DMS153 treated with DMSO at 0.1 percent for 48 hours (cell line): Measurements from ENCODE around the gene LDHAL6B.

Source experiments
- DNase-seq: peaks from one replicate; lab custom pipeline; 2025; ENCODE audit not compliant: unreplicated experiment; lab: John Stamatoyannopoulos, UW

LDHAL6B gene

DNA sequence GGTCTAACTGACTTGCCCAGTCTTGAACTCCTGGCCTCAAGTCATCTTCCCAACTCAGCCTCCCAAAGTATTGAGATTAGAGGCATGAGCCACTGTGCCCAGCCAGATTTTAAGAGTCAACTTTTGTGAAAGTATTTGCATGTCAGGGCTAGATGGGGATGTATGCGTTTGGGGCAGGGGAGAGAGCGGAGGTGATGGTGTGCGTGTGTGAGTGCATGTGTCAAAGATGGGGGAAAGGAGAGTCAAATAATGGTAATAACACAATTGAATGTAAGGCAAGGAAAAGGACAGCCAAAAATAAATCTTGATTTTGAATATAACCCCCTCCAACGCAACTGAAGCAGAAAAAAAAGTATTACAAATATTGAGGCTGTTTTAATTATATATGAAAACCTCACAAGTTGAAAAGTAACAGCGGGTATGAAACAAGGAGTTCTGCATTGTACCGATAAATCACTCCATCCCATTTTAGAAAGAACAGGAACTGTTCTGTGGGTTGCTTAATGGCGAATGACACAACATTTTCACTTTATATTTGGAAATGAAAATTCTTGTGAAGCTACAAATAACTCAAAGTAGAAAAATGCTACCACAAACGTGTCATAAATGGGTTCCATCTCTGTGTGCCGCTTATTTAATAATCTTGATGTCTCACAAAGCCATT is 29.9 kb upstream of the LDHAL6B start:
- no peak for DNase-seq

DNA sequence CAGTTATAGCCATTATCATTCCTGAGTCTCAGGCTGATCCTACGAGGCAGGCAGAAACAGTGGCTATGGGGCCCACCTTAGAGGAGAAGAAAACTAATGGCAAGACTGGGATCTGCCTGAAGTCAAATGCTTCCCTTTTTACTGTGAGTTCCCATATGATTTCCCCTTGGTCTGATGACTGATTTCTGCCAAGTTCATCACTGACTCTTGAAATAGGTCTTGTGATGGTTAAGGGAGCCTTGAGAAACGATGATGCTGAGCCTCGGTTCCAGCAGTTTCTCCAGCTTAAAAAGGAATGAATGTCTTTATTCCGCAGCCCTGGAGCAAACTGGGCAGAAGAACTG is 29.4 kb upstream of the LDHAL6B start:
- DNase-seq, result no peak

DNA sequence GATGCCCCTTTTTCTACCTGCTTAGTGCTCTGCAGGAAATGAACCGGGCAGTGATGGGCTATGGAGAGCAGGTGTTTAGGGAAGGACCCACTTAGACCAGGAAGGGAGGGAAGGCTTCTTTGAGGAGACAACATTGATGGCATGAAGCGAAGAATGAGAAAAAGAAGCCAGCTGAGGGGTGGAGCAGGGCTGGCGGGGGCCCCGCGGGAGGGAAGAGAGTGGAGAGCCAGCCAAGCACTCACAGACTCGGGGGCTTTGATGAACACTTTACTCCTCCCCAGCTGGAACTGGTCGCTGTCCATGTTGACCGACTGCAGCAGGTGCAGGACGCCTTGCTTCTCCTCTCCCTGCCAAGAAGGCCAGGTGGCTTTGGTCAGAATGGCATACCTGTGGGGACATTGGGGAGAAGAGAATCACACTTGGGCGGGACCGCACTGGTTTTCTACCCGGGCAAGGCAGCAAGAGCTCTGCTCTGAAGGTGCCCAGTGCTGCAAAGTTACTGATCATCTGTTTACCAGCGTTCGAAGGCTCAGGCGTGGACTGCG is 28.4 kb upstream of the LDHAL6B start:
- DNase-seq, result no peak

DNA sequence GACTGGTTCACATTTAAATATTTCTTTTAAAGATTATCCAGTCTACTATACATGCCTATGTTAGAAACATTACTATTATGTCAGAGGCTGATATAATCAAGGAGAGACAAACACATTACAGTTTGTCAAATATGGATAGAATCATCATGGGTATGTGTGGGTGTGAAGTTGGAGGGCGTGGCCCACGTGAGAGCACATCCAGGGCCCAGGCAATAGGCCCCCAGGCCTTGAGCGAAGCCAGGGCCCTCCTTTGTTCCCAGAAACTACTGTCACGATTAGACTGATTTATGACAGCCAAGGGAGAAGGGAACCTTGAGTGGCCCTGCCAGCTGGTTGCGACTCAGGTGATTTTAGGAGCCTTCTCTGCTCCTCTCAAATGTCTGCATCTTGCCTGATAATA is 26.9 kb upstream of the LDHAL6B start:
- DNase-seq, result no peak

DNA sequence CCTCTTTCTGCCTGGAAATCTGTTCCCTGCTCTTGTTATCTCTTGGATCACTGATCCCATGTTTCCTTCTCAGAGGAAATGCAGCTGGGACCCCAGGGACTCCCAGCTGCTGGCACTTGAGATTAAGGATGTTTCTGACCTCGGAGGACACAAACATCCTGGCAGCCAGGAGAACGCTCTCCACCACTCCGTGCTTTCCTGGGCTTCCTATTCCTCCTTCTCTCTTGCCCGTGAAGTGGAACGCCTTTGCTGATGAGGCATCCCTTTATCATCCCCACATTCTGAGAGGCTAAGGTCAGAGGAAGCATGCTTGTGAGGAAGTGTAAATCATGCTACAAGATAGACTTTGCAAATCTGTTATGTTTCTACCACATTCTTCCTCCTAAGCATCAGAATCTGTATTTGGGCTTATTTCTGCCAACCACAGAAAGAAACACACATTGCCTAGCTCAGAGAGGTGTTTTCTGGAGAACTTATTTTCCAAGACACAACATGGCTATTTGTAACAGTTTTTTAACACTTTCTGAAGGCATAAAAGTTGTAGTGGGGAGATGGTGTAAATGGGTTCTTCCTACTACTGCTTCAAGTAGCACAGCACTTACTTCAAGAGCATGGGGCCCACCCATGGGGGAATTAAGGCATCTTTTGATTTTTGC is 25.6 kb upstream of the LDHAL6B start:
- no peak for DNase-seq

DNA sequence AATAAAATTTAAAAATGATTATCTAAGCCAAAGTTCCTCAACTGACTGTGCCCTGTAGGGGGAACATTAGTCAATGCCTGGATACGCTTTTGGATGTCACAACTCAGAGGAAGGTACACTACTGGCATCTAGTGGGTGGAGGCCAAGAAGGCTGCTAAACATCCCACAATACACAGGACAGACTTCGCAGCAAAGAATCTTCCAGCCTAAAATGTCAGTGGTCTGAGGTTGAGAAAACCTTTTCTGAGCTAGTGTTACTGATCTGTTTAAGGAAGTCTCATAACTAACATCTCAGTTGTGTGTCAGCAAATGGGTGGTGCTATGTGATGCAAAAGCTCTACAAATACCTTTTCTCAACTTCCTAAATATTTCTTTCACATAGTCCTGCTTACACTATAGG is 20.9 kb upstream of the LDHAL6B start:
- DNase-seq, result no peak

DNA sequence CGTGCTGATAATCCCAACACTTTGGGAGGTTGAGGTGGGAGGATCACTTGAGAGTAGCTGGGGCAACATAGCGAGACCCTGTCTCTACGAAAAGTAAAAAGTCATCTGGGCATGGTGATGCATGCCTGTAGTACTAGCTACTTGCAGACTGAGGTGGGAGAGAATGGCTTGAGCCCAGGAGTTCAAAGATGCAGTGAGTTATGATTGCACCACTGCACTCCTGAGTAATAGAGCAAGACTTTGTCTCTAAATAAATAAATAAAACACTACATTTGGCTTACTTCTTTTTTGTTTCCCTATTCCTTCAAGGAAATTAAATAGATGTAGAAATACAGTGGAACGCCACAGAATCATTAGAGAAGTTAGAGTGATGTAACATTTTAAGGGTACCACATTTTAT is 20.1 kb upstream of the LDHAL6B start:
- no peak for DNase-seq

DNA sequence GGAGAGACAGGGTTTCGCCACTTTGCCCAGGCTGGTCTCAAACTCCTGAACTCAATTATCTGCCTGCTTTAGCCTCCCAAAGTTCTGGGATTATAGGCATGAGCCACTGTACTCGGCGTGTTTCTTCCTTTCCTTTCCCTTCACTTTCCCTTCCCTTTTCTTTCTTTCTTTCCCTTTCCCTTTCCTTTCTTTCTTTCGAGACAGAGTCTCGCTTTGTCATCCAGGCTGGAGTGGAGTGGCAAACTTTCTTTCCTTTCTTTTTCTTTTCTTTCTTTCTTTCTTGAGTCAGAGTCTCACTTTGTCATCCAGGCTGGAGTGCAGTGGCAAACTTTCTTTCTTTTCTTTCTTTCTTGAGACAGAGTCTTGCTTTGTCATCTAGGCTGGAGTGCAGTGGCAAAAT is 17.4 kb upstream of the LDHAL6B start:
- no peak for DNase-seq

DNA sequence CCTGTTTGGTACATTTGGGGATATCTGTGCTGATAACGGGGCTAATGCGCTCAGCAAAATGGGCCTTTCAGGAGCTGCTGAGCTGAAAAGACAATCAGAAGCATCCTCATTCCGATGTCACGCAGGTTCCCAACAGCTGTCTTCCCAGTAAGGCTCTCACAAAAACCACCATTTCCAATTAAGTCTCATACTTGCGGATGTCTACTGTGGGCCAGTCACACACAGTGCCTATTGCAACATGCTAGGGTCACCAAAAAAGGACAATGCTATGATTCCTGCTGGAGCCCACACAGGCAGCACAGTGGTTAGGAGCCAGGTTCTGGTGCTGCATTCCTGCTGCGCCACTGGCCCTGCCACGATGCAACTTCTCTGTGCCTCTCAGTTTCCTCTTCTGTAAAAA is 16.4 kb upstream of the LDHAL6B start:
- no peak for DNase-seq

DNA sequence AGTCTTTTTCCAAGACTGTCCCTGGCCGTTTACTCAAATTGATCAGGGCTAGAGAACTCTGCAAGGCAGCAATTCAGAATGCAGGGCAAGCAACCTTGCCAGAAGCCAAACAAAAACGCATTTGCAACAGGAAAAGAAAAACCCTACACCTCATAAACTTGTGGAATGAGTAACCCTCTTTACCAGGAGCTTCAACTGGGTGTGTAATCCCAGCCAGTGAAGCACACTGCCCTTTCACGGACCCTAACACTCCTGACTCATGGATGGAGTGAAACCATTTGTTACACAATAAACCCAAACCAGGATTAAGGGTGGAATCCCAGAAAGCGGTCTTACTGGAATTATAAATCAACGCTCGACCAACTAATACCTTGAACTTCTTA is 14.8 kb upstream of the LDHAL6B start:
- DNase-seq, result no peak

DNA sequence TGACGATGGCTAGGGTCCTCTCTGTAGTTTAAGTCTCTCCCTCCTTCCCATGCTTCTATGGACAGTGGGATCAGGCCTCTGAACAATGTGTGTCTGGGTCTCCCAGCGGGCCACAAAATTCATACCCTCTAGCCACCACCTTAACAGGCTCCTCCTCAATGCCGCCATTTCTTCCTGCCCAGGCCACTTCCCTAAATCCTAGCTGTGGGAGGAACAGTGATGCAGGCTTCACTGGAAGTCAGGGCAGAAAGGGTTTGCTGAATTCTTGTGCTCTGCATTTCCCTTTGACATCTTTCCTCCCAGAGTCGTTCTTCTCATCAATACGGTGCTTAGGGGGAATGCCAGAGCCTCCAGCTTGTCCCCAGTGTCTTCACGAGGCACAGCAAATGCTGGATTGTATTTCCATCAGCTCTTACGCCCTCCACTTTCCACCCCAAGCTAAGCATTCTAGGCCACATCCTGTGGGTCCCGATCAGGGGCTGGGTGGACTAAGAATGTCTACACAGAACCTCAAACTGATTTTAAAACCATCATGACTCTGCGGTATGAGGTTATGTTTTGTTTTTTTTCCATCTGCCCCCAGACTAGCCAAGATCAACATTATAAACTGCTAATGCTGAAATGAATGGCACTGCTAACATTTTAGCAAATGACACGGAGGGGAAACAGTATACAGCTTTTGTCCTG is 11.9 kb upstream of the LDHAL6B start:
- DNase-seq, result no peak

DNA sequence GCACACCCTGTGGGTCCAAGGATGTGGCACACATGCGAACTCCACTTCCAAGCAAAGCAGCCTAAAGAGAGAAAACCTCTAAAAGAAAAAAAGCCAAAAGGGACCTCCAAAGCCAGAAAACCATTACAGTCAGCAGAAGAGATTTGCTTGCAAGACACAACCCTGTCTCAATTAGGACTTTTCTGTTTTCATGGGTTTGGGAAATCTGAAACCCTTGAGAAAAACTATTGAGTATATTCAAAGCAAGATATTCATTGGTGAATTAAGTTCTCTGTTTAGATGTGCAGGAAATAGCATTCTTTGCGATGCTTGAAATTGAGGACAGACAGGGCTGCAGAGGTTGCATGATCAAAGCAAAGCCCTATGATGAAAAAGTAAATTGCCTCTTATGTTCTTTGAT is 10.2 kb upstream of the LDHAL6B start:
- DNase-seq, result no peak

DNA sequence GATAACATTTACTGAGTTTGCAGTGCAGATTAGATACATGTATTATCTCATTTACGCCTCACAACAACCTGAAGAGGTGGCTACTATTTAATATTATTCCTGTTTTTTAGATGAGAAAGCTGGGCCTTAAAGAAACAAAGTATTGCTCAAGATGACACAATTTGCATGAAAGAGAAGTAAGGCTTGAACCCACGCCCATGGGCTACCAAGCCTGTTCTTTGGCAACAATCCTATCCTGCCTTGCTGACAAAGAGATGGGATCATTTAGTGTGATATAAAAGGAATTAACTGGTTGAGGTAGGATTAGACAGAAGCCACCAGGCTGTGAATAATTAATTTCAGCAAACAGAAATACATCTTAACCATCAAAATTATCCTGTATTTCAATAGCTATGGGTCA is 9.2 kb upstream of the LDHAL6B start:
- DNase-seq, result no peak

DNA sequence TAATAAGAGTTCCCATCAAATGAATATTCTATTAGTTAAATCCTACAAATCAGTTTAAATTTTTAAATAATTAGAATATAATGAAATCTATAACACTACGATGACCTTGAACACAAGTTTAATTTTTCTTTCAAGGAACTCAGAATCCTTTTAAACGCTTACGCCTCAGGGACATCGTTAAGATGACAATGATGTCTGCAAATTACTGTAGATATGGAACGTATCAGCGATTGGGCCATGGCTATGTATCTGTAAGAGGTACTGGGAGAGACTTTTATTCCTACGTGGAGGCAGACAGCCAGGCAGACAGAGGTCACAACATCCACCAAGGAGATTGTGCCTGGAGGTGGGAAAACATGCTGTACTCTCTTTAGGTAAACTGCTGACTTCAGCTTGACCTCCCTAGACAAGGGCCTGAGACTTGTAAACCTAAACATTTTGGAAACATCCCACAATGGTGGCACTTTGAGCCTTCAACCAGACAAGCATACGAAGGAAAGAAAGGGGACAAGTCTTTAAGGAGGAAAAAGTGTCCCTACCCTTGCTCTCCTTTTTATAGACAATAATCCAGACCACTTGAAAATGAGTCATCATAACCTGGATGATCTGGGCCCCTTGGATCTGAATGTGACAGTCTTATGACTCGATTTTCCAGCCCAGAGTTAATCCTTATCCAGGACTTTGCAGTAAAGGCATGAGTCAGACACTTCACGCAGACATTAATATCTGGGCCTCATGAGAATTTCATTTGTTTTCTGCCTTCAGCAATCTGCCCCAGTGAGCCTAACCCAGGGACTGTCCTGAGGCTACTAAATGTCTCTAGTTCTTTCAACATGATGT is 6.8 kb upstream of the LDHAL6B start:
- no peak for DNase-seq

DNA sequence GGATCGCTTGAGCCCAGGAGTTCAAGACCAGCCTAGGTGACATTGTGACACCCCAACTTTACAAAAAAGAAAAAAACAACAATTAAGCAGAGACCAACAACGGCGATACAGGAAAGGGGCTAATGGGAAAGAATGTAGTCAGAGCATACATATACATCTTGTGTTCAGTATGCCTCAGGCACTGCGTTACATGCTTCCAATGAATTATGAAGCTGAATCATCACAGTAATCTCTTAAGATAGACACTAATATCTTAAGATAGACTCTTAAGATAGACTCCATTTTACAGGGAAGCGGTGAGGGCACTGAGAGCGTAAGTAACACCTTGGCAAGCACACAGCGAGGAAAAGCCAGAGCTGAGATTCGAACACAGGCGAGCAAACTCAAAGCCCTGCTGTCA is 6.1 kb upstream of the LDHAL6B start:
- DNase-seq, result no peak

DNA sequence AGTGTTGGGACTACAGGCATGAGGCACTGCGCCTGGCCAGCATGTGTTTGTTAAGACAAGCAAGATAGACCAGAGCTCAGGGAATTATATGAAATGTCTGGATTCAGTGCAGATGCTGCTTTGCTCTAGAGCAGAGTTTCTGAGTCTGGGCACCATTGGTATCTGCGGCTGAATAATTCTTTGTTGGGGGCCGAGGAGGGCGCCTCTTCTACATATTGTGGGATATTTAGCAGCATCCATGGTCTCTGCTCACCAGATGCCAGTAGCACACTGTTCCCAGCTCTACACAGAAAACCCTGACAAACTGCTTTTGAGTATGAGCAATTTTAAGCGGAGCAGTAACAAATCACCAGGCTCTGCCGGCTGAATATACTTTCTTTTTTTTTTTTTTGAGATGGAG is 3.6 kb upstream of the LDHAL6B start:
- DNase-seq, result no peak

DNA sequence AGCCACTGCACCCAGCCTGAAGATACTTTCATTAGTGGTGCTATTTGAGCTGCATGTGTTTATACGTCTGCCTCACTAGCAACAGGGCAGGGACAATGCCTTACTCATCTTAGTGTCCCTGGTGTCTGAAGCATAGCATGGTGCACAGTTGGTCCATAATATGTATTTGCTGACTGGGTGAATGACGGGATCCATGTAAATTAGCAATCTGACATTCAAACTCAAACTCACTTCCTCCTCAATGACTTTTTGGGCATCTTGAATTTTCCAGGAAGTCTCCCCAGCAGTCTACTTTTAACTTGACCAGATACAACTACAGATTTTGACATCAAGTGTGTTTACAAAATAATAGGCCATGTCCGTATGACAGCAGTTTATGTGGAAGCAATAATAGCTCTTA is 3.0 kb upstream of the LDHAL6B start:
- DNase-seq, result no peak

DNA sequence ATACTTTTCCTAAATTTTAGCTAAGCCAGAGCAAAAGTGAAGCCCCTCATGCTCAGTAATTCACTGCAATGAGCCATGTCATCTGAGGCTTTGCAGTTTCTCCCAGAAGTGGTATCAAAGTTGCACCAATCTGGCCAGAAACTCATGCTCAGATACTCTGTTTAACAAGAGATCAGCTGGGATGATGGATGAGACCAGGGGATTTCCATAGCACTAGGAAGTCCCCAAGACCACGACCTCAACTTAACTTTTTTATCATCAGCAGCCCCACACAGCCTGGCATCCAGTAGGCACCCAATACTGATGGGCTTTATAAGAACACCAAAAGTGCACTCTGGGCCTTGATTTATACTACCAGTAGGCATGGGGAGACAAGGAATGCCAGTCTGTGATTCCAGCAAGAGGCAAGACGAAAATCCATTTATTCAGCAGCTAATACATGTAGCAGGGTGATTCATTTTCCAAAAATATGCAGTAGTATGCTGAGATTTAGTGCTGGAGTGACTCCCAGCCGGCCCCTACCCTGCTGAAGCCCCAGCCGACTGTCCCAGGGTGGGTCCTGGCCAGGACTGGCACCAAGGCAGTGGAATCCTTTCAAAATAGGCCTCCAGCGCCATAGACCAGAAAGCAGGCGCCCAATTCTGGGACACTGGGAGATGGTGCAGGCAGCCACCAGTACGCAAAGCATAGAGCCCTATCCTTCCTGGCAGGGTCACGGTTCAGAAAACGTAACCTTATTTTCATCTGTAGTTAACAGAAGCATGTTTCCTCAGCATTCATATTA is 612 bp upstream of the LDHAL6B start:
- no peak for DNase-seq

DNA sequence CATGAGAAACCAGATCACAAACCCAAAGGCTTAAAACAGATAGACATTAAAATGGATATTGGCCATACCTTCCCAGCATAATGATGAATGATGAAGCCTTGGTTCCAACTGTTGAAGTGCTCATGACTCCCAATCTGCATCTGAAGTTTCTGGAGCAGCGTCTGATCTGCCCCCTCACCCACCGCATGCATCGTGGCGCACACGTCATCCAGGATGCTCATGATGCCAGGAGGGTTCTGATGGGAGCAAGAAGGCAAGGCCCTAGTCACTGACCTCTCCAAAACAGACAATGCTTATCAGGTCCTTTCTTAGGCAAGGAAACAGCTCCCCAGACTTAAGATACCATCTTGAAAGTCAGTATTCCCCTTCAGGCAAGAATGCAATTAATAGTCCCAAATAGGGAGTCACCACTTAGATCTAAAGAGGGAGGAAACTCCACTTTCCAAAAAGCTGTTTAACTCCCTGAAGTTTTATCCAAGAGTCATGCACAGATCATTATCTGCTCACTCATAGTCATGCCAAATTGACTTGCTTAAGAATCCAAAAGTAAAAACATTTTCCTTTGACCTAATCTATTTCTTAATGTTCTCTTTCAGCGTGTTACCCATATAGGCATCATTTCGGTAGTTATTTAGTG is 2.1 kb downstream of the LDHAL6B start:
- no peak for DNase-seq

DNA sequence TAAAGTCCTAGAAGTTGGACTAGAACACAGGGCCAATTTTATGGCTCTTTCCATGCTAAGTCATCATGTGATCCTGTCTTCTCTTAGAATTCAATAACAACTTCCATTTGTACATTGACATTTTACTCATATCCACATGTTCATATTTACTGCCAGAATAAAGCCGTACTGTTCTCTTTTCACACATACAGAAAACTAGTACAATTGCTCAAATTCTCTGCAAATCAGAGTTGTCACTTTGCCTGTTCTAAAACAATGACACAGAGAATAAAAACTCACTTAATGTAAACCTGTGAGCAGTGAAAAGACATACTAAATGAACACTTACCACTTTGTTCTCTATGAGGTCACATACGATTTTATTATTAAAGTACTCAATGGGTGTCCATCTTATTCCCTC is 3.5 kb downstream of the LDHAL6B start:
- DNase-seq, result no peak
